BJ (cell line): ENCODE measurements around the gene TRPM3. TPM values are rescaled to one million over a fixed set of nuclear protein-coding genes. Genes with fewer than 3 reads are reported as not detected.

Experiments
- CTCF ChIA-PET: fragments of 350-600 bp; formaldehyde crosslinking; extraction: SDS; loops from one replicate; lab custom pipeline; 2021; ENCODE audit warnings: antibody characterized with exemption, inconsistent platforms; lab: Yijun Ruan, JAX
- POLR2A ChIA-PET: fragments of 300-600 bp; sonication (Branson Sonifier 250); formaldehyde crosslinking; extraction: SDS; loops from one replicate; lab custom pipeline; 2021; ENCODE audit warnings: antibody characterized with exemption; lab: Charles Lee
- DNase-seq: peaks from one replicate; pipeline ENCODE4 v3.0.0-alpha.2; 2011; ENCODE audit warnings: low read depth
- H3K27me3 ChIP-seq: 2 replicates; pipeline ENCODE4 v1.6.0; 2011; ENCODE audit warnings: low read length; ENCODE audit not compliant: control insufficient read depth, insufficient read depth
- H3K36me3 ChIP-seq: 2 replicates; pipeline ENCODE4 v1.5.1; 2011; ENCODE audit warnings: low read length; ENCODE audit not compliant: control insufficient read depth, insufficient read depth
- H3K4me3 ChIP-seq: 2 replicates; pipeline ENCODE4 v1.5.1; 2011; ENCODE audit warnings: low read depth, mild to moderate bottlenecking, control low read depth, low read length
- polyA plus RNA-seq: library from polyadenylated mRNA; depleted of rRNA; stranded (reverse); fragments of >200 nt; gene quantifications from 2 replicates; pipeline ENCODE4 v1.2.3, GENCODE V29; 2011
- TF ChIP-seq, protein P1 (sequence below): IDR thresholded peaks from 2 replicates; pipeline ENCODE4 v1.5.1; 2011; ENCODE audit warnings: low read depth, mild to moderate bottlenecking, control low read depth, inconsistent platforms, low read length, moderate library complexity; ENCODE audit not compliant: insufficient read depth

TRPM3 gene
- polyA plus RNA-seq, 1 experiment = 0.07 TPM

DNA sequence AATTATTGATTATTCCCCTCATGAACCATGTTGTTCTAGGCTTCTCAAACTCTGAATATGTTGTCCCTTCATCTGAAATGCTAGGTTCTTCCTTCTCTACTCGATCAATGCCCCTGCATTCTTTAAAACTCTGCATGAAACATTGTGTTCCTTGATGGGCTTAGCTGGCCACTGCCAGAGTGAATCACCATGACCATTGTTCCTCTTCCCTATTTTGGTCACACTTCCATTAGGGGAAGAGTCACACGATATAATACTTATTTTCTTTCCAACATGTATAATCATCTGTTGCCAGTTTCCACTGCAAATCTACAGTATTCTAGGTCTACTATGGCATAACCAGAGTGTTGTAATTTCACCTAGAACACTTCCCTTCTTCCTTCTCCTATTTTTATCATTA, 247.9 kb downstream of the TRPM3 start:
- DNase-seq = no peak
- no peak overlapping the region for H3K4me3 ChIP-seq
- CTCF ChIA-PET = no interaction called here
- H3K36me3 ChIP-seq = no peaks in the 10 kb centered on the region
- H3K27me3 ChIP-seq = no peaks in the 10 kb centered on the region
- TF ChIP-seq, protein P1, sequence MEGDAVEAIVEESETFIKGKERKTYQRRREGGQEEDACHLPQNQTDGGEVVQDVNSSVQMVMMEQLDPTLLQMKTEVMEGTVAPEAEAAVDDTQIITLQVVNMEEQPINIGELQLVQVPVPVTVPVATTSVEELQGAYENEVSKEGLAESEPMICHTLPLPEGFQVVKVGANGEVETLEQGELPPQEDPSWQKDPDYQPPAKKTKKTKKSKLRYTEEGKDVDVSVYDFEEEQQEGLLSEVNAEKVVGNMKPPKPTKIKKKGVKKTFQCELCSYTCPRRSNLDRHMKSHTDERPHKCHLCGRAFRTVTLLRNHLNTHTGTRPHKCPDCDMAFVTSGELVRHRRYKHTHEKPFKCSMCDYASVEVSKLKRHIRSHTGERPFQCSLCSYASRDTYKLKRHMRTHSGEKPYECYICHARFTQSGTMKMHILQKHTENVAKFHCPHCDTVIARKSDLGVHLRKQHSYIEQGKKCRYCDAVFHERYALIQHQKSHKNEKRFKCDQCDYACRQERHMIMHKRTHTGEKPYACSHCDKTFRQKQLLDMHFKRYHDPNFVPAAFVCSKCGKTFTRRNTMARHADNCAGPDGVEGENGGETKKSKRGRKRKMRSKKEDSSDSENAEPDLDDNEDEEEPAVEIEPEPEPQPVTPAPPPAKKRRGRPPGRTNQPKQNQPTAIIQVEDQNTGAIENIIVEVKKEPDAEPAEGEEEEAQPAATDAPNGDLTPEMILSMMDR = no peak
- POLR2A ChIA-PET = no interaction called here

DNA sequence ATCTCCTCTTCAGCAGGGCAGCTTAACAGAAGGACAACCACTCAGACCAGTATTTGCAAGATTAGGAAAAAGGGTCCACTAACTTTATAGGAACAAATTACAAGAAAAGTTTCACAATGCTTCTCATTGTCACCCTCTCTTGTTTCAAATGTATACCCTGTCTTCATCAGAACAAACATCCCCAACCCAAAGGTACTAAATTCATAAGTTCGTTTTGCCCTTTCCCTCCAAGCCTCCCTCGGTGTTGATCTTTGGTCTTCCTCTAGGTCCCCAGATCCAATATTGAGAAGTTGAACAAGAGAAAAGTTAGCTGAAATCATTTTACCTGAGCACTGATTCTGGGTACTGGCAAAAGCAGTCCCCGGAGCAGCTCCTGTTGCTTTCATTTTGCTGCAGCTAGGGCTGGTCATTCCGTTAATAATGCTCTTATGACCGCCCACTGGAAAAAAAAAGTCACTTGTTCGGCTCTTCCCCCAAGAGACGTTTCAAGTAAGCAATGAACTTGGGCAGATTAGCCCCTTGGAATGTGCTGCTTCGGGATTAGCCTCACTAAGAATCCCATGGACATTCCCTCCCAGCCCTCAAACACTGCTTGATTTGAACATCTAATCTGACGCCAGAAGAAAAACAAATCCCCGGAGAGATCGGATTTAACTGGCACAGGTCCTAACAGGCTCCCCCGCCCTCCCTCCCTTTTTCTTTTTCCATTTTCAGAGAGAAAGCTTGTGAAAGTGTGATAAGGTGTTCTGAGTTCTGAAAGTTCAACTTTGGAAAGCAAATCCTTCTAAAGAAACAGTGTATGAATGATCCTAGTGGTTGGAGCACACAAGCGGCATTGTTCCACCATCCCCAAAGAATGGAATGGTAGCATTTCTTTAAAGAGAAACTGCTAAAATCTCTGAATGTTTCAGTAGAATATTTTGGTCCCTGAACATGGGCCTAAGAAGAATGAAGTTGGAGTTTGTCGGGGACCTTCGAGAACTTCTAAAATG, 252.5 kb downstream of the TRPM3 start:
- 0 out of 2 replicates have a peak, but pooled peaks cover 2% of the 10 kb centered on the region for H3K27me3 ChIP-seq
- DNase-seq = no peak
- no peaks in the 10 kb centered on the region for H3K36me3 ChIP-seq
- TF ChIP-seq, protein P1 = no peak
- ChIA-PET CTCF (interaction anchor here (0.6 to 2.0 kb wide), 2 partner anchors 11 to 16 kb away, joined by 3 to 8 read pairs; no protein-coding TSS in a partner anchor), POLR2A (no interaction called here)
- H3K4me3 ChIP-seq = no peak overlapping the region; the same call in 1 of the 2 replicates

DNA sequence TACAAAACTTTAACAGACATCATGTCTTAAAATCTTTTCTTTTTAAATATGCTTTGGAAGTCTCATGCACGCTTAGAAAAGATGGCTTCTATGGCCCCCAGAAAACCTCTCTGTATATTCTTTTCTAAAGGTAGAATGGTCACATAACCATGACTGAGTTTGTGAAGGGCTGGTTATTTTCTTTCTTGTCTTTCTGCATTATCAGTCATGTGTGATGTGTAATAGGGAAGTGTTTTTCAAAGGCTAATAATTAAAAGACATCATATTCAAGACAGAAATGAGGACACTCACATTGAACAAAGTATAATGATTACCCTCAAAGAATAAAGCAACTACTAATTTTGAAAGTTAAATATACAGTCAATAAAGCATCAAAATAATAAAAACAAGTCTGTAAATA, 253.4 kb downstream of the TRPM3 start:
- TF ChIP-seq, protein P1 = no peak
- Histone ChIP-seq H3K27me3 (0 out of 2 replicates have a peak, but pooled peaks cover 2% of the 10 kb centered on the region), H3K36me3 (no peaks in the 10 kb centered on the region), H3K4me3 (no peak overlapping the region)
- no peak for DNase-seq
- ChIA-PET POLR2A (no interaction called here), CTCF (no interaction called here)

DNA sequence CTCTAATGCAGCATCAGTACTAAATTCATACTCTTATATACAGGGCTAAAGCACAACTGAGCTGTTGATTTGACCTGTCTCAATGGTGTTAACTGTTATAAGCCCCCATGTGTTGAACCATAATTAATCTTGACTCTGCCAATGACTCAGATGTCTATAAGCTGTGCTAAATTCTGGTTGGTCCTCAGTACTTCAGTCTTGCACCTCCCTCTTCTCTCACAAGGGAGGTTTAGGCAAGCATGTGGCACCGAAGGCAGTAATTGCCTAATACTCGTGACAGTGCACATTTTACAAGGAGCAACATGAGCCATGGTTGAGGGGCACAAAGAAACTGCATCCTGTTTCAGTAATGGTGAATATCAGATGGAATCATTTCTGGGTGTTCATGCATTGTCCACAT, 255.9 kb downstream of the TRPM3 start:
- H3K27me3 ChIP-seq = 0 out of 2 replicates have a peak, but pooled peaks cover 2% of the 10 kb centered on the region
- ChIA-PET CTCF (no interaction called here), POLR2A (no interaction called here)
- TF ChIP-seq, protein P1 = no peak
- H3K36me3 ChIP-seq = no peaks in the 10 kb centered on the region
- DNase-seq = no peak
- no peak overlapping the region for H3K4me3 ChIP-seq

DNA sequence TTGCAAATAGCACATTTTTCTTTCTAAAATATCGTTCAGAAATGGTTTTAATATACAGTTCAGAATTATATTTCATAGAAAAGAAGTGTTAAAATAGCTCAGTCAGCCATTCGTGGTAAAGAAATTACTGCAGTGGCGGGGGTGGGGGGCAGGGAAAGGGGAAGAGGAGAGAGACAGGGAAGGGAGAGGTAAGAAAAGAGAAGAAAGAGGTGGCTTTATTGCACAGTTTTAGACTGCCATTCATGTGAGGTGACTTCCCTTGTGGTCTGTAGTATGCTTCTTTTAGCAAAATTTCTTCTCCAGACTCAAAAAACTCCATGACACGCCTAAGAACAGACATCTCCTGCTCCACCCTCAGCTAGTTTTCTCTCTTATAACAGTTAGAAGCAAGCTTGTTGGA, 259.6 kb downstream of the TRPM3 start:
- H3K36me3 ChIP-seq = no peaks in the 10 kb centered on the region
- H3K4me3 ChIP-seq = no peak overlapping the region
- H3K27me3 ChIP-seq = peaks cover 2% of the 10 kb centered on the region; the same call in 1 of the 2 replicates
- no peak for DNase-seq
- POLR2A ChIA-PET = no interaction called here
- TF ChIP-seq, protein P1 = no peak
- CTCF ChIA-PET = no interaction called here
